NB4 (cell line): ENCODE measurements around the gene MT2A.

Experiments
- CTCF ChIP-seq: IDR thresholded peaks from one replicate; pipeline ENCODE4 v1.5.1; 2012; ENCODE audit warnings: low read depth, low read length
- POLR2A ChIP-seq: IDR thresholded peaks from 2 replicates; pipeline ENCODE4 v1.6.1; 2011; ENCODE audit warnings: mild to moderate bottlenecking; ENCODE audit not compliant: insufficient read length; ENCODE audit errors: extremely low read depth

- TF ChIP-seq CTCF (no peak), POLR2A (no peak)
These were observed 36.9 kb upstream of the MT2A start for GRCh38 chr16:56571525-56571924.
